Coronary artery (tissue), 2 donors: Measurements from ENCODE around the gene SIT1.

Experiments
- DNase-seq: peaks from one replicate; pipeline ENCODE4 v3.0.0-alpha.2; 2017; ENCODE audit warnings: low spot score
- H3K27ac ChIP-seq, 2 donors: fragments of 200-600 bp; sonication (generic); one replicate each; pipeline ENCODE4 v1.5.1; 2016 to 2019
- H3K4me3 ChIP-seq: fragments of 200-600 bp; sonication (generic); 2 replicates; pipeline ENCODE4 v1.5.1; 2016; ENCODE audit warnings: mild to moderate bottlenecking, moderate library complexity
- TF ChIP-seq, protein P1 (sequence below): fragments of 200-600 bp; sonication (generic); IDR thresholded peaks from one replicate; pipeline ENCODE4 v1.5.1; 2019; ENCODE audit warnings: antibody characterized with exemption

Gene SIT1

DNA sequence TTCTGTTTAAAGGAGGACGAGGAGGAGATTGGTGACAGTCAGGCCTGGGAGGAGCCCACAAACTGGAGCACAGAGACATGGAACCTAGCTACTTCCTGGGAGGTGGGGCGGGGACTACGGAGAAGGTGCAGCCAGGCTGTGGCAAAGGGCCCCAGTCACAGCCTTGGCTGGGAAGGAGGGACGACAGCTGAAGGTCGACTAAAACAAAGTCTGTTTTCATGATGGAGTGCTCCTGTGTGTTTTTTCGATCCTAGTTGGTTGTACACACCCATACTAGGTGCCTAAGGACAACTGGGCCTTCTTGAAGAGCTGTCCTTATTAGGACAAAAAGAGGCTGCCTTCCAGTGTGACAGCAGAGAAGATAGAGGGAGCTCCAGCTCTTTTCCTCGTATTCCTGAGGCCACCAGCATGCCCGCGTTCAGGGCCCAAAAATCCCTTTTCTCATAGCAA lies 10.3 kb upstream of the SIT1 start:
- Histone ChIP-seq H3K4me3 (peak overlapping the region; percentile 95), H3K27ac (peak overlapping the region; percentile 99)
- TF ChIP-seq, protein P1, sequence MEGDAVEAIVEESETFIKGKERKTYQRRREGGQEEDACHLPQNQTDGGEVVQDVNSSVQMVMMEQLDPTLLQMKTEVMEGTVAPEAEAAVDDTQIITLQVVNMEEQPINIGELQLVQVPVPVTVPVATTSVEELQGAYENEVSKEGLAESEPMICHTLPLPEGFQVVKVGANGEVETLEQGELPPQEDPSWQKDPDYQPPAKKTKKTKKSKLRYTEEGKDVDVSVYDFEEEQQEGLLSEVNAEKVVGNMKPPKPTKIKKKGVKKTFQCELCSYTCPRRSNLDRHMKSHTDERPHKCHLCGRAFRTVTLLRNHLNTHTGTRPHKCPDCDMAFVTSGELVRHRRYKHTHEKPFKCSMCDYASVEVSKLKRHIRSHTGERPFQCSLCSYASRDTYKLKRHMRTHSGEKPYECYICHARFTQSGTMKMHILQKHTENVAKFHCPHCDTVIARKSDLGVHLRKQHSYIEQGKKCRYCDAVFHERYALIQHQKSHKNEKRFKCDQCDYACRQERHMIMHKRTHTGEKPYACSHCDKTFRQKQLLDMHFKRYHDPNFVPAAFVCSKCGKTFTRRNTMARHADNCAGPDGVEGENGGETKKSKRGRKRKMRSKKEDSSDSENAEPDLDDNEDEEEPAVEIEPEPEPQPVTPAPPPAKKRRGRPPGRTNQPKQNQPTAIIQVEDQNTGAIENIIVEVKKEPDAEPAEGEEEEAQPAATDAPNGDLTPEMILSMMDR, result no peak
- DNase-seq, result no peak

DNA sequence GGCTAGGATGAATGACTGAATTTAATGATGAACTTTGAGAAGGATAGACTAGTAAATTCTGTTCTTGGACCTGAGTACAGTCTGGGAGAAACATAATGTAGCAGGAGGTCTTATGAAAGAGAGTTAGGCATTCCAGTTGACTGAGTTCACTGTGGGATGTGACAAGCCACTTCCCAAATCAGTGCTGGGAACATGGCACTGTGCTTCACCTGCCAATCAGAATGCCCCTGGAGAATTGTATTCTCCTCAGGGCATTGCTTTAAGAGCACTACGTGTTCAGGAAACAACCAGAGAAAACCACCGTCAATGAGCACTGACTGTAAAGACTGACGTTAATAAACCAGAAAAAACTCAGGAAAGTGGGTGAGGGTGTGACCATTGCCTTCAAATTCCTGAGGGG lies 8.6 kb upstream of the SIT1 start:
- TF ChIP-seq, protein P1, result no peak
- H3K4me3 ChIP-seq, result peak overlapping the region; percentile 95
- DNase-seq, result no peak
- peak overlapping the region; percentile 99 for H3K27ac ChIP-seq

DNA sequence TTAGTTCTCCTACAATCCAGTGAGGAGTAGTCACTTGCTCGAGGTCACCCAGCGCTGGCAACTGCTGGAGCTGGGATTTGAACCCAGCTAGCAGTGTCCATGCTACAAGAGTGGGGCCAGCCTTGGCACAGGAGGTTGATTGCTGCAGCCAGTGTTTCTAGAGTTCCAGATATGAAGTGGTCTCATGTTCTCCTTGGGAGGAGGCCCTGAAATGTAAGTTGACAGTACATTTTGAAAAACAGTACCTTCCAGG lies 8.2 kb upstream of the SIT1 start:
- H3K27ac ChIP-seq, result peak overlapping the region; percentile 99
- DNase-seq, result no peak
- peak overlapping the region; percentile 95 for H3K4me3 ChIP-seq
- TF ChIP-seq, protein P1, result no peak

DNA sequence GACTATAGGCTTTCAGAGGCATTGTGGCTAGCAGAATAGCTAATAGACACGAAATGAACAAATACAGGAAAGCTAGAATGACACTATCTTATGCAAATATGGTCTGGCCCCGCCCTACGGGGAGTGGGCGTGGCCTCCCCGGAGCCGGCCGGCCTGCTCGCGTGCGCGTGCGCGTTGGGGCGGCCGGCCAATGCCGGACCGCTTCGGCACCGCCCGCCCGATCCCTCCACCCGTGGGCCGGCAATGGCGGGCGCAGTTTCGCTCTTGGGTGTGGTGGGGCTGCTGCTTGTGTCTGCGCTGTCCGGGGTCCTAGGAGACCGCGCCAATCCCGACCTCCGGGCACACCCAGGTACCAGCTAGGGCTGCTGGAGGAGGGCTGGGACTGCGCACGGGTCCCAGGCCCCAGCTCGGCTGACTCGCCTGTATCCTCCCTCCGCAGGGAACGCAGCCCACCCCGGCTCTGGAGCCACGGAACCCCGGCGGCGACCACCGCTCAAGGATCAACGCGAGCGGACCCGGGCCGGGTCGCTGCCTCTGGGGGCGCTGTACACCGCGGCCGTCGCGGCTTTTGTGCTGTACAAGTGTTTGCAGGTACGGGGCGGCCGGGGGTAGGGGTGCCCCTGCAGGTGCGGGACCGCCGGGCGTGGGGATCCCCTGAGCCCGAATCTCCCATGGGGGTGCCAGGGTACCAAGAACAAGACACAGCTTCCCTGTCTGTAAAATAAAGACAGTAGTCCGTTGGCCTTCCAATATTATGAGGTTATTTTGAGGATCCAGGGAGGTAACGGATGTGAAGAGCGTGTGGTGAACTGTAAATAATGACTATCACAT lies 7.6 kb upstream of the SIT1 start, which contains the start of gene CCDC107:
TSS of gene CCDC107 (plus strand) at position 156 of the 831 bp plus-strand sequence. CDS start at position 244, 88 bp downstream.
- no peak for DNase-seq
- Histone ChIP-seq H3K4me3 (peak within 1 kb of the TSS; percentile 95), H3K27ac (peak within 1 kb of the TSS; percentile 99)
- TF ChIP-seq, protein P1, result peak; percentile 23

DNA sequence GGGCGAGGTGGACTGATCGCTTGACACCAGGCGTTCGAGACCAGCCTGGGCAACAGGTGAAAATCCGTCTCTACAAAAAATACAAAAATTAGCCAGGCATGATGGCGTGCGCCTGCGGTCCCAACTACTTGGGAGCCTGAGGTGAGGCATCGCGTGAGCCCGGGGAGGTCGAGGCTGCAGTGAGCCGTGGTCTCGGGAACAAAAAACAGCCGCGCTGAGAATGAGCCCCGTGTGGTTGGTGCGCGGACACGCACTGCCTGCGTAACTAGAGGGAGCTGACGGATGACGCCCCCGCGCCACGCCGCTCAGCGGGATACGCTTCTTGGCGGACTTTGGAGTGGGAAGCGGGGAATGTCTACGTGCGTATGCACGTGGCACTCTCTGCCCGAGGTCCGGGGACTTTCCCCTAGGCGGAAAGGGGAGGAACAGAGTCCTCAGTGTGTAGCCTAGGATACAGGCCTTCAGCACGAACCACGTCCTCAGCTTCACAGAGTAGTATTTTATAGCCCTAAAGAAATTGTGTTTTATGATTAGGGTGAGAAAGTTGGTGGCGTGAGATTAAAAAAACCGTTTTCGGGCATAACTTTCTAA lies 6.9 kb upstream of the SIT1 start, which contains the start of gene RMRP:
TSS of gene RMRP (minus strand) at position 474 of the 591 bp plus-strand sequence.
- Histone ChIP-seq H3K27ac (peak within 1 kb of the TSS; percentile 99), H3K4me3 (peak within 1 kb of the TSS; percentile 95)
- peak; percentile 99 for DNase-seq
- TF ChIP-seq, protein P1, result no peak

DNA sequence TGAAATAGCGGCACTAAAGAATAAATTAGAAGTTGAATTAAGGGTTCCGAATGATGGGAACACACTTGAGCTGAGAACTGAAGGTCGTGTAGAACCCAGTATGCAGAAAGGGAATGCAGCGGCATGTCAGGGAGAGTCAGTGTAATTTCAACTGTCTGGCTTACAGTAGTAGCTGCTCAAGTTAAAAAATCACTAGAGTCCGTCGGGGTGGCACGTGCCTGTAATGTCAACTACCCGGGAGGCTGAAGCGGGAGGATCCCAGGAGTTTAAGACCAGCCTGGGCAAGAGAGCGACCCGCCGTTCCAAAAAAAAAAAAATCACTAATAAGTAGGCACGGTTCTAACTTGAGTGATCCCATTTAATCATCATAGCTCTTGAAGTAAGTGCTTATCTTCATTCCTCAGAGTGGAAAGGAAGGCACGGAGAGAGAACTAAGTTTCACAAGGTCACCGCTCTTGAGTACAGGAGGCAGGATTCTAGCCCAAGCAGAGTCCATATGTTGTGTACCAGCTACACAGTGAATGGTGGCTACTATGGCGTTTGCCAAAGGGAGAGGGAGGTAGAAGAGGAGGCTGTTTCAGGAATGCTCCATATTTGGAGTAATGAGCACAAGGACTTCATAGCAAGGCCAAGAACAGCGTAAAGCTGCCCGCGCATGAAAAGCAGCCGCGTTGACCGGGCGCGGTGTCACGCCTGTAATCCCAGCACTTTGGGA lies 6.3 kb upstream of the SIT1 start:
- TF ChIP-seq, protein P1, result no peak

More for the DNA sequence above, 6.3 kb upstream of the SIT1 start:
- no peak for DNase-seq
- Histone ChIP-seq H3K4me3 (peak overlapping the region; percentile 95), H3K27ac (peak overlapping the region; percentile 99)
